CD4-positive, alpha-beta T cell treated with Interleukin-10 for 1 hour (primary cell): ENCODE results near the gene POLR1F.
A peak's percentile ranks its signal among the peaks of the same experiment; 100 is the strongest.

Source experiments
- DNase-seq: peaks from one replicate; pipeline ENCODE4 v3.0.0-alpha.2; 2020

The POLR1F gene

DNA sequence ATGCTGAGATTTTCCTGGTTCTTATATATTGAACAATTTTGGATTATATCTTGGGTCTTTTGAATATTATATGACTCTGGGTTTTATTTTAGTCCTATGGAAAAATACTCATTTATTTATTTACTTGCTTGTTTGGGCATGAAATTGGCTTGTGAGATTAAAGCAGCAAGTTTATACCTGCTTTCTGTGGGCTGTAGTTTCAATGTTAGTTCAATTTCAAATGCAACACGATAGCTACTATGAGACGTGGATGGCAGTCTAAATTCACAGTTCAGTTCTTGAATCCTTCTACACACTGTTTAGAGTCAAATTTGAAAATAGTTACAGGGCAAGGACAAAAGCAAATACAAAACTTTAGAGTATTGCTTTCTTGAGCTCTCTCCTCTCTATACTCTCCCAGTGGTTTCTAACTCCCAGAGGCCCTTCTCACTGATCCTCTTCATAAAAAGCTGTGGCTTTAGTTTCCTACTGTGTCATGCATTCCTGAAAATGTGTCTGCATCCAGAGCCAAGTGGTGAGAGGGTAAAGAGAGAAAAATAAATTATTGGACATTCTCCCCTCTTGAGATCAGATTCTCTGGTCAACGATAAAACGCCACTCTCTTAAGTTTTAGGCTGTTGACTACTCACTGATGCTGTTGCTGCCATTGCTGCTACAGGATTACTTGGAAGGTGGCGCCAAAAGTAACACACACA lies 34.4 kb downstream of the POLR1F start:
- no peak for DNase-seq

DNA sequence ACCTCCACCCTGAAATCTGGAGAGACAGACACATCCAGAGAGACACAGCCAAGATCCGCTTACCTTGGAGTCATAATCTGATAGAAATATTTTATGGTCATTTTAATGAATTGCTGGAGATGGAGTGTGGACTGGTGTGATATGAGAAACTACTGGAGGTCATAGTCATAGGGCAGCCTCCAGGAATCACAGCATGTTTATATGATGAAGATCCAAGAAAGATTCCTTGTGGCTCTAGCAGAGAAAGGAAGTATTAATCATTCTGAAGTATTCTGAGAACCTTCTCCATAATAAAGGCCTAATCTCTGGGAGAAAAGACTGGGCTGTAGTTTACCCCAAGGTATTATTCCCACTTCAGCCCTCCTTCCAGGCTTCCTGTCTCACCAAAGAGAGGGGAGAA lies 38.0 kb downstream of the POLR1F start:
- no peak for DNase-seq

DNA sequence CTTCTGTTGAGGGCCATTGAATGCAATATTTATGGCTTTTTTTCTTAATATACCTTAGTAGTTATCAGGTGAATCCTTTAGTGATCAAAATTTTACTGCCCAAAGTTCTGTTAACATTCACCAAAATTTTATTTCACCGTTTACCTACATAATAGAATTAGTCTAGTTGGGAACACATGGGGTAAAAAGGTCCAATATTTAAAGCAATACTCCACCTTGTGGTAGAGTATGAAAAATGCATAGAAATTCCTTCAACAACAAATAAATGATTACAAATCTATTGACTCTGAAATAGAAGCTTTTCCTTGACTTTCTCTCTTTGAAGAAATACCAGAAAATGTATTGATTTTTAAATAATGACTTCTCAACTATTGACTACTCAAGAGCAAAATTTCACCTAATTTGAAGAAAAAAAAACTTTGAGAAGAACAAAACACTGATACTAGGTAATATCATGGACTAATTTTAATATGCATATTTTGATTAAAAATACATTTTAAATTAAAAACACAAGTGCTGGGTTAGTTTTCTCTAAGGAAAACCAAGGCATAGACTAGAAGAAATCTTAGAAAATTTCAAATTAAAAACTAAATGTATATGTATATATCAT lies 43.3 kb downstream of the POLR1F start:
- DNase-seq, result peak; percentile 19

DNA sequence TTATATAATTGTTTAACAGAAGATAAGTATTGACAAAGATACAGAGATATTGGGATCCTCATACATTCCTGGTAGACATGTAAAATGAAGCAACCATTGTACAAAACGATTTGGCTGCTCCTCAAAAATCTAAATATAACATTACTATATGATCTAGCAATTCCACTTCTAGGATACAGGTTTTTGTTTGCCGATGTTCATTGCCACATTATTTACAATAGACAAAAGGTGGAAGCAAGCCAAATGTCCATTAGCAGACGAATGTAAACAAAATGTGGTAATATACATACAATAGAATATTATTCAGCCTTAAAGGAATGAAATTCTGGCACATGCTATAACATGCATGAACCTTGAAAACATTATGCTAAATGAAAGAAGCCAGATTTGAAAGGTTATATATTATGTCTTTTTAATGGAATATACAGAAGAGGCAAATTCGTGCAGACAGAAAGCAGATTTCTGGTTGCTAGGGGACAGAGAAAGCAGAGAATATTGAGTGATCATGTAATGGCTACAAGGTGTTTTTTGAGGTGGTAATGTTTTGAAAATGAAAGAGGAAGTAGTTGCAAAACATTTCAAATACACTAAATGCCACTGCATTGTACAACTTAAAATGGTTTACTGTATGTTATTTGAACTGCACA lies 44.9 kb downstream of the POLR1F start:
- no peak for DNase-seq

DNA sequence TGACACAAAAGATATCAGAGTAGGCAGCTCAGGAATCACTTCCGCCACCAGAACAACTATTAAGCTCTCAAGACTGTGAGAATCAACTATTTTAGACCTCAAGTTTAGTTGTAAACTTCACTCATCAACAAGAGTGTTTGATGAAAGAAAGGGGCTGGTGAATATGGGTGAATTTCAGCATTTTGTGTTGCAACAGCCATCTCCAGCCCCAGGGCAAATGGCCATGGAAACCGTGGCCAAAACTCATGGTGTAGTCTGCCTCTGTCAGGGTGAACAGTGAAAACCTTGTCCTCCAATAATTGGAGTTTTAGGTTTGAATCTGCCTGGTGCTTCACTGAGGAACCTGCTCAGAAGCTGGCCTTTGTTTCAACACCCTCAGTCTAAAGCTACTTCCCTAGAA lies 60.0 kb downstream of the POLR1F start:
- DNase-seq, result no peak
